HG03066 (cell line): ENCODE measurements around the gene PPP2R3A.
"Not testable (repeated sequence)": the region's sequence is repeated elsewhere in the genome, so short reads cannot be mapped to it uniquely, and the experiment has no call there.

Experiments used
- ATAC-seq: cut with Tn5 transposase; IDR thresholded peaks from one replicate; pipeline ENCODE4 v1.9.1; 2021; ENCODE audit warnings: low read depth; ENCODE audit not compliant: unreplicated experiment

The PPP2R3A gene, protein sequence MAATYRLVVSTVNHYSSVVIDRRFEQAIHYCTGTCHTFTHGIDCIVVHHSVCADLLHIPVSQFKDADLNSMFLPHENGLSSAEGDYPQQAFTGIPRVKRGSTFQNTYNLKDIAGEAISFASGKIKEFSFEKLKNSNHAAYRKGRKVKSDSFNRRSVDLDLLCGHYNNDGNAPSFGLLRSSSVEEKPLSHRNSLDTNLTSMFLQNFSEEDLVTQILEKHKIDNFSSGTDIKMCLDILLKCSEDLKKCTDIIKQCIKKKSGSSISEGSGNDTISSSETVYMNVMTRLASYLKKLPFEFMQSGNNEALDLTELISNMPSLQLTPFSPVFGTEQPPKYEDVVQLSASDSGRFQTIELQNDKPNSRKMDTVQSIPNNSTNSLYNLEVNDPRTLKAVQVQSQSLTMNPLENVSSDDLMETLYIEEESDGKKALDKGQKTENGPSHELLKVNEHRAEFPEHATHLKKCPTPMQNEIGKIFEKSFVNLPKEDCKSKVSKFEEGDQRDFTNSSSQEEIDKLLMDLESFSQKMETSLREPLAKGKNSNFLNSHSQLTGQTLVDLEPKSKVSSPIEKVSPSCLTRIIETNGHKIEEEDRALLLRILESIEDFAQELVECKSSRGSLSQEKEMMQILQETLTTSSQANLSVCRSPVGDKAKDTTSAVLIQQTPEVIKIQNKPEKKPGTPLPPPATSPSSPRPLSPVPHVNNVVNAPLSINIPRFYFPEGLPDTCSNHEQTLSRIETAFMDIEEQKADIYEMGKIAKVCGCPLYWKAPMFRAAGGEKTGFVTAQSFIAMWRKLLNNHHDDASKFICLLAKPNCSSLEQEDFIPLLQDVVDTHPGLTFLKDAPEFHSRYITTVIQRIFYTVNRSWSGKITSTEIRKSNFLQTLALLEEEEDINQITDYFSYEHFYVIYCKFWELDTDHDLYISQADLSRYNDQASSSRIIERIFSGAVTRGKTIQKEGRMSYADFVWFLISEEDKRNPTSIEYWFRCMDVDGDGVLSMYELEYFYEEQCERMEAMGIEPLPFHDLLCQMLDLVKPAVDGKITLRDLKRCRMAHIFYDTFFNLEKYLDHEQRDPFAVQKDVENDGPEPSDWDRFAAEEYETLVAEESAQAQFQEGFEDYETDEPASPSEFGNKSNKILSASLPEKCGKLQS (N-terminal part only)

DNA sequence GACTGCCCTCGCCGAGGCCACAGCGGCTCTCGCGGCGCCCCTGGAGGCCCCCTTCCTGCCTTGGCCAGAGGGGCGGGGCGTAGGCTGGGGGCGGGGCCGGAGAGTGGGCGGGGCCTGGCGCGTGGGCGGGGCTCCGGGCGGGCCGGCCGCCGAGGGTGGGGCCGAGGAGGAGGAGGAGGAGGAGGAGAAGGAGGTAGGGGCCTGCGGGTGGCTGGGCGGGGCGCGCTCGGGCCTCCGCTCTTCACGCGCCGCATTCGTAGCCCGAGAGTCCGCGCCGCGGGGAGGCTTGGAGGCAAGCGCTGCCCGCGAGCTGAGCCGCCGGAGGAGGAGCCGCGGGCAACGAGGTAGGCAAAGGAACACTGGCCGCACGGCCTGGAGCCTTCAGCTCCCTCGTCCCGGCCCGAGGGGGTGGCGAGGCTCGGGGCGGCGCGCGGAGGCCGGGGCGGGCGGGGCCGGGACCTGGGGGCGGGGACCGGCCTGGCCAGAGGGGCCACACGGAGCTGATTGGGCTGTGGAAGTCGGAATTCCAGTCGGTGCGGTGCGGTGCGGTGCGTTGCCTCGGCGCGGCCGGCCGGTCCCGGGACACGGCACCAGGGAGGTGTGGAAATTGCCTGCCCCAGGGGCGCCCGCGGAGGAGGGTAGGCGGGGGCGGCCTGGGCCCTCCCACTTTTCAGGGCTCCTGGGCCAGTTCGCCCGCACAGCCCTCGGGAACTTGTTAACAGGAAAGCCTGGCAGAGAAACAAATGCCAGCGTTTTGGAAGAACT is at the start of gene PPP2R3A:
TSS of gene PPP2R3A (plus strand) at position 223 of the 765 bp plus-strand sequence. CDS start 35,771 bp downstream, outside the sequence.
- peak; percentile 77 for ATAC-seq

DNA sequence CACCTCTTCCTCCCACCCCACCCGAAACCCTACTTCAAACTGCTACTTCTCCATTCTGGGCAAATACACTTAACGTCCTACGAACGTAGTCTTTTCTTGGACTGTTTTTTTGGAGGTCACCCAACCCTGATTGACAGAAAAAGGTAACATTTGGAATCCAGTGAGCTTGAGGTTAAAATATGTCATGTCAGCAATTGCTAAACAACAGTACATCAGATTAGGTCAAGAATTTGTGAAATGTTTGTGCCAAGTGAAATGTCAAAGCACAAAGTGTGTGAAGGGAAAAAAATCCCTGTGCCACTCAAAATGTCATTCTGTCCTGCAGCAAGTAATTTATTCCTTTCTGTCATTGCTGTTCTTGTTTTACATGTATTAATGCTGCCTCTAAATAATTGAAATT is 49.2 kb upstream of the PPP2R3A start:
- ATAC-seq, result no peak

DNA sequence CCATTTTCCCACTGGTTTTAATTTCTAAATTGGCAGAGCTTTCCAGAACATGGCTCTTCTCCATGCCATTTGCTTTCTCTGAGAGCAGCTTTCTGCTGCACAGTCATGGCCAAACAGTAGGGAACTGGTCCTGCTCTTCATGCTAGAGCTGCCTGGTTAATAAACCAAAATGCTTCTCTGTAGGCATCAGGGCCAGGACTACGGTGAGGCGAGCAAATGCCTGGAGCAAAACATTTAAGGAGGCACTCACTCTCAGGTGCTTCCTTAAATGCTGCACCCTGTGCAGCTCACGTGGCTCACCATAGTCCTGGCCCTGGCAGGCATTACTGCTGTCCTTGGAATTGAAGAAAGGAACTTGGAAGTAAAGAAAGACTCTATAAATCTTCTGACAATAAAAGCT is 48.5 kb upstream of the PPP2R3A start:
- no peak for ATAC-seq

DNA sequence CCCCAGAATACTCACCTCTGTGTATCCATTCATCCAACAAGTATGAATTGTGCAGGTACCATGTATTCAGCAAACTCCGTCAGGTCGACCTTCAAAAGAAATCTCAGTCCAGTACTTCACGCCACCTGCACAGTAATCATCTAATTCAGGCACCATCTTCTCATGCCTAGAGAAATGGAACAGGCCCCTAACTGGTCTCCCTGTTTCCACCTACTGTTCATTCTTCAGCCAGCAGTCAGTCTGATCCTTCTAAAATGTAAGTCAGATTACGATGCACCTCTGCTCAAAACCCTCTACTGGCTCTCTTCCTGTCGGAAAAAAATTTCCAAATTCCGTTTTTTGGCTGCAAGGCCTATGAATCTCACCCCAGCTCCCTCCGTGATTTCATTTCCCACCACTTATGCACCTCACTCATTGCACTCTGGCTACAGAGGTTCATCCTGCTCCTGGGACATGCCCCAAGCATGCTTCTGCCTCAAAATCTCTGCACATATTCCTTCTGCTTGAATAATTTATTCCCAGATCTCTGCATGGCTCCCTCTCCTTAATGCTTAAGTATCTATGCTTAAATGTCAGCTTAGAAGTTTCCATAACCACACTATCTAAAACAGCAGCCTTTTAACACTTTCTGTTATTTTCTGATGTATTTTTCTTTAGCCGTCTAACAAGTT is 47.5 kb upstream of the PPP2R3A start:
- no peak for ATAC-seq

DNA sequence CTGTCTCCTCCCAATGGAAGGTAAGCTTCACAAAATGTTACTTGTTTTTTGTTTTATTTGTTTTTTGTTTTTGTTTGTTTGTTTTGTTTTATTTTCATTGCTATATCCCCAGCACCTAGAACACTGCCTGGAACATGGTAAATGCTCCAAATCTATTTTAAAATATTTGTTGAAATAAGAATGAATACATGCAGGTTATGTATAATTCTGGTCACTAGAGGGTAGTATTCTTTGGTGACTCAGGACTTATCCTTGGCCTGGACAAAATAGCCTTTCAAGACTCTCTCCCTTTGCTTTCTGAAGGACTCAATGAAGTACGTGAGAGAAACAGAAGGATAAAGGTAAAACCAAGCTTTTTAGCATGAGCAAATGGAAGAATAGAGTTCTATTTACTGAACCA is 46.9 kb upstream of the PPP2R3A start:
- ATAC-seq, result no peak

DNA sequence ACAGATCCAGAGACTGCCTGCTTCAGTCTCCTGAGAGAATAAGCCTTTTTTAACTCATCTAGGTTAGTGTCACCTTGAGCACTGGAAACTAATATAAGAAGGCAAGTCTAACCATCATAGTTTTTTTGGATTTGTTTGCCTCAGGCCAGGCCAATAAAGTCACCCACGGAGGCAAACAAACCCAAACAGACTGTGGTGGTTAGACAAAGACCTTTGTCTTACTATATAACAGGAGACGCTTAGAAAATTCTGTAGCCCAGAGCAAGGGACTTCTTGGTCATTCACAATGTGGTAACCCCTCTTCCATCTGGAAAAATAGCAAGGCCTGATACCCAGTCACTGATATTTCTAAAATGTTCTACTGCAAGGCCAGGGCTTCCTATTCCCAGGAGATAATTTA is 45.3 kb upstream of the PPP2R3A start:
- ATAC-seq, result no peak

DNA sequence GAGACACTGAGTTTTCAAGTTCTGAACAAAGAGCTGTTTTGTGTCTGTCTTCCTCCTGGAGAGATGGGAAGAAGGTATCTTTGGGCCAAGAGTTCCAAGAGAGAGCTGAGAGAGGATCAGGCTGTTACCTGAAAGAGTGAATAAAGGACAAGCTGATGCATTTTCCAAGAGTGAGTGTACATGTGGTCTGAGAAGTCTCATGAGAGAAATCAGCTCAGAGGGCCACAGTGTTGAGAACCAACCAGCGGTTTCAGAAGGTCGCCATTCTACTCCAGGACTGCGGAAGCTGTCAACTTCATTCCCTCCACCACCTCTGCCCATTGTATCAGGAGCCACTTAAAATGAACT is 42.7 kb upstream of the PPP2R3A start:
- no peak for ATAC-seq

DNA sequence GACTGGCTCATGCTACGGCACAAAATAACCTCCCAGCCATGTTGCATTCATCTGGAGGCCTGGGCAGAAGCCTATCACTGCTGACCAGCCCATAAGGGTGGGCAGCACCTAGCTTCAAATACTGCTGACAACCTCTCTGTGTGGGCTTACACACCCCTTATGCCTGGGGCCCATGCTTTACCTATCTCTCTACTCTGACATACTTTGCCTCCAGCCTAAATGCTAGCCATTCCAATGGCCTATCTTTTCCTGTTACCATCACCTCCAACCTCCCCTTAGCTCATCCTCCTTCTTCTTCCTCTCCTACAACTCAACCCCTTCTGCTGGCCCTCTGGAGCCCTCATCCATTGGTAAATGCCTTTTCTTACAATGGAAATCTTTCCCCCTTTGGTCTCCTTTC is 41.0 kb upstream of the PPP2R3A start:
- ATAC-seq, result no peak

DNA sequence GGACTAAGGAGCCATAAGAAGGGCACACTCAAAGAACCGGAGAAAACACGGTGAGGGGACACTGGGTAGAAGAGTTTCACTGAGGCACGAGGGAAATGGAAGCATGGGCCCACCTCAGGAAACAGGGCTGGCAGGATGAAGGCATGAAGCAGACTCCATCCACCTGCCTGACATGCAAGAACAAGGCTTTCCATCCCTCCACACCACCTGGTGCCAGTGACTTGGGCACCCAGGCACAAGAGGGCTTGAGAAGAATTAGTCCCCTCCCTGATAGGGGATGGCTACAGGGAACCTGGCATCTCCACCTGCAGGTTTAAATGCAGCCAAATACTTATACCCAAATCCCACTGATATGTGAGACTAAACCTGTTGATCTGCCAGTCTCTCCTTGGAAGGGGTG is 38.9 kb upstream of the PPP2R3A start:
- no peak for ATAC-seq

DNA sequence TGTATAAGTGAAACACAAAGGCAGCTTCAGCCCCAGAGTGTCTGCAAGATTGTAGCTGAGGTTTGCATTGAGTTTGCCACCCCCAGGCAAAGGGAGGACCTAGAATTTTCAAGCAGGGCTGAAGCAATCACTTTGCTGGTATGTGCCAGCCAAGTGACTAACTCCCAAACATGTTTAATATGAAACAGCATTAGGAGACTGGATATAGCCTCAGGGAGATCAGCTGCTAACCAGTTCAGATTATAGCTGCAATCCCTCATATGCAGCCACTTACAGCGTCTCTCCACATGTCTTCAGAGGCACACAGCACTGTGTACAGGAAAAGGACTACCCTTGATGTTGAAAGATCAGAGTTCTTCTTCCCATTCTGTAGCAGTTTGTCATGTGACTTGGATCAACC is 38.4 kb upstream of the PPP2R3A start:
- ATAC-seq, result no peak

DNA sequence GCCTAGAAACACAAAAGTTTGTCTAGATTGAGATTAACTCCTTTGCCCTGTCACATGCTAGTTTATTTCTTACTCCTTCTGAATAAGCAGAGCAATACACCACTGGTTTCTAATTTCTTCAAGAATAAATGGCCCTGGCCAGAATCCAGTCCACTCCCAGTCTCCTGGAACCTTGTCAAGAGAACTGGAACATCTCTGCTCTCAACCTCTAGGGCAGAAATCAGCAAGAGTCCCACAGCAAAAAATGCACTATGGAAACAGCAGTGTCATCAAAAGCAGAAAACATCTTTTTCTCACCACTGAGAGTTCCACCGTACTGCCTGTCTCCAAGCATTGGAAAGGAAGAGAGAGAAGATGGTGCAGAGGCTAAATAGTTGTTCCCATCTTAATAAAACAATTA is 35.9 kb upstream of the PPP2R3A start:
- ATAC-seq, result no peak

DNA sequence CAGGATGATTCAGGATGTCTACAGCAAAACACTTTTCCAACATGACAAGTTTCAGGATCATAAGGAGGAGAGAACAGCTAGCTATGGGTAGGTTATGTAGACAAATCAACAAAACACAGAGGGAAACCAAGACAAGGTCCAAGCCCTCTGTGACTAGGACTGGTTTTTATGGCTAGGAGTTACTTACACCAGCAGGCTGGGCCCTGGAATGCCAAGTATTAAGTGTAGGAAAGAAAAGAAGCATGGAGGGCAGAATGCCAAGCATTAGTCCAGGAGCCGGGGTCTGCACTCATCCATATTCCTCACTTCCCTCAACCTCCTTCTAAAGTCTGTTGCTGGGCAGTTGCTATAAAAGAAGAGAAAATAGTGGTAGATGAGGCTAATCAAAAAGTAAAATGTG is 35.3 kb upstream of the PPP2R3A start:
- no peak for ATAC-seq

DNA sequence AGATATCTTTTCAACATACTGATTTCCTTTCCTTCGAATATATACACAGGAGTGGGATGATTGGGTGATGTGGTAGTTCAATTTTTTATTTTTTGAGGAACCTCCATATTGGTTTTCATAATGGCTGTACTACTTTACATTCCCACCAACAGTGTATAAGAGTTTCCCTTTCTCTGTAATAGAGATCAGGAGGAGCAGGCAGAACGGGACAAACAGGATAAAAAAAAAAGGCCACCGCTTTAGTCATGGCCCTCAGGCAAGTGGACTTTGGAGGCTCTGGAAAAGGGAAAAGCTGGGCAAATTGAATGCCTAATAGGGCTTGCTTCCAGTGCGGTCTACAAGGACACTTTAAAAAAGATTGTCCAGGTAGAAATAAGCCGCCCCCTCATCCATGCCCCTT is 30.4 kb upstream of the PPP2R3A start:
- ATAC-seq, result not testable (repeated sequence)

DNA sequence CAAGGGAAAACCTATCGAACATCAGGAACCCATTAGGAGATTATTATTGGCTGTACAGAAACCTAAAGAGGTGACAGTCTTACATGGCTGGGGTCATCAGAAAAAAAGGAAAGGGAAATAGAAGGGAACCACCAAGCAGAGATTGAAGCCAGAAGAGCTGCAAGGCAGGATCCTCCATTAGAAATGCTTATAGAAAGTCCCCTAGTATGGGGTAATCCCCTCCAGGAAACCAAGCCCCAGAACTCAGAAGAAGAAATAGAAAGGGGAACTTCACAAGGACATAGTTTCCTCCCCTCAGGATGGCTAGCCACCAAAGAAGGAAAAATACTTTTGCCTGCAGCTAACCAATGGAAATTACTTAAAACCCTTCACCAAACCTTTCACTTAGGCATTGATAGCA is 27.8 kb upstream of the PPP2R3A start:
- ATAC-seq, result not testable (repeated sequence)

DNA sequence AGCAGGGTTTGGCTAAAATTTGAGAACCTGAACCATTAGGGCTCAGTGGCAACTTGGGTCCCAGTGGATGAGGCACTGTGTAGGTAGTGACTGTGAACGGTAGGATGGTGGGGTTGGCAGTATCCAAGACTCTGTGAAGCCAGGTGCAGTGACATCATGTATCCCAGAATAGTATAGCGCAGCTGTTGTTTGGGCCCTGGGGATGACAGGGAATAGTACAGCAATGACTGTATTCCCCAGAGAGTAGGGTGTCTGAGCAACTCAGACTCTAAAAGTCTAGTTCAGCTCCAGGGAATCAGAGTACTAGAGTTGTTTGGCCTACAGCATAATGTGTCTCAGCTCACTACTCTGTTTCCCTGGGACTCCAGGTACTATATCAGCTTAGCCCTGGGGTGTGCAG is 20.7 kb upstream of the PPP2R3A start:
- no peak for ATAC-seq

DNA sequence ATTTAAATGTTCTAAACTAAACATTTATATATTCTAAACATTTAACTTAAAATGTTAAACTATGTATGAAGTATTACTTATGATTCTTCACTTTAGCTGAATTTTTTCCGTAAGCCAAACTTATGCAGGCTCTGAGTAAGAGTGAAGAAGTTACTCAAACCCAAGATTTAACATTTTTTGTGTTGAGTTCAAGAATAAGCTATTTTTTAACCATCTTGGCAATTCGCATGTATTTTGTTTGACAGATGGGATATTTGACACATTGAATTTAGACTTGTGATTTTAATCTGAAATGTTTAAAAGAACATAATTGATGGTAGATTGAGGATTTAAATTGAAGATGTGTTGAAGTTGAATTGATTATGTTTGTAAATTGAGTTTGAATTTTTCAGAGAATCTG is 14.6 kb upstream of the PPP2R3A start:
- no peak for ATAC-seq

DNA sequence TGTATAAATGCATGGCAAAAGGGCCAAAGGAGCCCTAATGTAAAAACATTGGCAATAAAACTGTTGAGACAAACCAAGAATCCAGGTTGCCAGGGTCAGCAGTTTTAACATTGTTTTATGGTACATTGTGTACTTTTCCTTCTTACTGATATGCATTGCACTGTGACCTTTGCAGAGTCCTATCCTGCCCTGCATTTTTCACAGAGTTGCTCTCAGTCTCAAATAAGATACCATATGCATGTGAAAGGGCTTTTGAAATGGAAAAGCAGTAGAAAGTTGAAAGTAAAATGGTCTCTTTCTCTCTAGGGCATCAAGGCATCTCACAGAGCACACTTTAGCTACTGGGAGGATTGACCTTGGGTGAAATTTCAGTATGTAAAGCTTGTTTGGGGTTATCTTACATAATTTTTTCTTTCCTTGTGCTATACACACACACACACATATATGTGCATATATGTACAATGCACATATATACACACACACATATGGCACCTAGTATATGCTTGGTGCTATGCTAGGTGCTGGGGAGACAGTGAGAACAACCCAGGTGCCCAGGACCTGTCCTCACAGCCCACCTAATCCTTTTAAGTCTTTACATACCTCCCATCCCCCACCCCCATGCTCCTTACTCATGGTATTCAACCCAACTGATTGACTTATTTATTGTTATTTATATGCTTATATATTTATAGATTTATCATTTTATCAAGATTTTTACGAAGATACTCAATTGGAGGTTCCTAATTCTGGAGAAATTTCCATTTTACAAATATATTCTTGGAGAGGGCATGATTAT is 1.2 kb upstream of the PPP2R3A start:
- no peak for ATAC-seq

DNA sequence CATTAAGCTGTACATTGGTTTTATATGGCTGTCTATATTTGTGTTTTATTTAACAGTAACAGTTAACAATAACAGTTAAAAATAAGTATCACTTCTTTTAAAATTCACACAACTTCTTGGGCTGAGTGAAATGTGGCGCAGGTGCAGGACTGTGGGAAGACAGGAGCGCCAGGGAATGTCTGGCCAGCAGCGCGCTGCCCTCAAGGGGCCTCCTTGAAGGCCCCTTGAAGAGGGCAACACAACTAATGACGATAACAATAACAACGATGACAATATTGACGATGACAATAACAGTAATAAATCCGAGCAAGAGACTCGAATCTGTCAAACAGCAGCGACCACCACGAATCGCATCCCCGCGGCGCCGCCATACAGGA is 411 bp upstream of the PPP2R3A start:
- no peak for ATAC-seq

DNA sequence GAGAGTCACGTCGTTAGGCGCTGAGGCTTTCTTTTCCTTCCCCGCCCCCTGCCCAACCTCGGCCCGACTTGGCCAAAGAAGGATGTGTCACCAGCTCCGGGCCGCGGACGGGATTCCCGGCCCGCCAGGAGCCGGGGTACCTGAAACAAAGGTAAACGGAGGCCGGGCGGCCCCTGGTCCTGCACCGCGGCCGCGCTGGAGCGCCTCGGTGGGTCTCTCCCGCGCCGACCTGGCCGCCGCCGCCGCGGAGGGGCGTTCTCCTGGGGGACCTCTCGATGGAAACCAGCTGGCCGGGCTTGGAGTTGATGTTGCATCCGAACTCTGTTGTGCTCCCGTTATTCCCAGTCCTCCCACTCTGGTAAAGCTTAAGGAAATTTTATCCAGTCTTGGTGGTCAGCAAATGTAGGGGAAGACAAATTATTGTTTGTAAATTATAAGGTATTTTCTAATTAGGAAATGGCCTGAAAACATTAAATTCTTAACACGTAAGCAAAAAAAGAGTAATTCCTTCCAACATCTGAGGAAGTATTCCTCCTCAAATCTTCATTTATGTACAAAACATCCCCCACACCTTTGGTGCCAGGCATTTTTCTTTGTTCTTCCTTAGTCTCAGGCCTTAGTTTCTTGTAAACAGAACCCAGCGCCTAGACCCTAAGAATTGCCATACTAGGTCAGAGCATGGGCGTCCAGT is 888 bp downstream of the PPP2R3A start:
- no peak for ATAC-seq
